ENCODE measurements around the gene LRRC3.

Gene LRRC3

DNA sequence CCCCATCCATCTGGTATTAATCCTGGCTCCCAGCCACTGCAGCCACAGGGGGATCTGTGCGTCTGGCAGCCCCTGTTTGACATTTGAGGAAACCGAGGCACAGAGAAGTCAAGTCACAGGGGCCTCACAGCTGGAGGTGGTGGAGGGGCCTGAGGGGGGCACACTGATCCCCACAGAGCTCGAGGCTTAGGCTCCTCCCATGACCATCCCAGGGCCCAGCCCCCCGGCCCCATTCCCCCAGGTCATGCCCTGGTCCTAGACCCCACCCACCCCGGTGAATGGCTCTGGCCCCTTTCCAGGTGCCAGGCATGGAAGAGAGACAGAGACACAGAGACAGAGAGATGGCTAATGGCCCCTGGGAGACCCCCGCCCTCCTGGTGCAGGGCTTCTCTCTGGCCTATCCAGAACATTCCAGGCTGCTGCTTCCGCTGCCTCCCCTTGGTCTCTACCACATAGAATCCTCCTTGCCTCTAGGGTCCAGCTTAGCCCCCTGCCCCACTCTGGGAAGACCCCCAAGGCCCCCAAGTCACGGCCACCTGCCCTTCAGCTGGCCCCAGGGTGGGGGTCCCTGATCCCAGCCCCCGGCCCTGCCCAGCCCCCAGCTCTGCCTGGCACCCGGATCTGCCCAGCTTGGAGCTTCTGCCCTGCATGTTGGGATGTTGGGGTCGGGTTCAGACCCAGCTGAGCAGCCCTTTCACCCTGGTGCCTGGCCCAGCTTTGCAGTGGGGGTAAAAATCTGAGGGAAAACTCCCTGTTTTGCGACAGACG lies 29.2 kb upstream of the LRRC3 start:
- H3K4me3 ChIP-seq (ENCODE audit: low read depth in 1 of 2, low read length in 2 of 2): no peak overlapping the region
- peaks cover 5 to 6% of the 10 kb centered on the region in 2 donors for H3K9me3 ChIP-seq (ENCODE audit: control insufficient read depth in 1 of 2, low read length in 2 of 2)
- no peaks in the 10 kb centered on the region for H3K36me3 ChIP-seq (ENCODE audit: control insufficient read depth in 1 of 2, insufficient read depth in 2 of 2, low read length in 2 of 2)
- H3K4me1 ChIP-seq (ENCODE audit: control insufficient read depth in 1 of 2, insufficient read depth in 2 of 2, low read length in 2 of 2): no peaks in the 10 kb centered on the region
- H3K27me3 ChIP-seq (ENCODE audit: low read depth, low read length): no peaks in the 10 kb centered on the region
- no peak overlapping the region for H3K27ac ChIP-seq (ENCODE audit: low read length)

DNA sequence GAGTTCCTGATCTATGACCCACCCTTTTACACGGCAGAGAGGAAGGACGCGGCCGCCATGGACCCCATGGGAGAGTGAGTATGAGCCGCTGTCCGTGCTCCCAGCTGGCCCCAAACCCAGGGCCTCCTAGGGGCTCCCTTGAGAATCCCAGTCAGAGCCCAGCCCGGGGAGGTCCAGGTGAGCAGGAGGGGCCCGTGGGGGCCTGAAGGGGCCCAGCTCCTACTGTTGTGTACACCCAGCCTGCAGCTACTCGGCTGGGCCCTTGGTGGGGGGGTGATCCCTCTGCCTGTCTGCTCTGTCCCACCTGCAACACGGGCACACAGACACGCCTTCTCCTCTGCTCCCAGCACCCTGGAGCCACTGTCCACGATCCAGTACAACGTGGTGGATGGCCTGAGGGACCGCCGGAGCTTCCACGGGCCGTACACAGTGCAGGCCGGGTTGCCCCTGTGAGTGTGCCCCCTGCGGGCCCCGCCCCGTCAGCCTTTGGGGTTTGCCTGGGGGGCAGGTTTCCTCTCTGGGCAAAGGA lies 28.6 kb upstream of the LRRC3 start:
- no peak overlapping the region for H3K27ac ChIP-seq (ENCODE audit: low read length)
- no peaks in the 10 kb centered on the region for H3K27me3 ChIP-seq (ENCODE audit: low read depth, low read length)
- peaks cover 5 to 6% of the 10 kb centered on the region in 2 donors for H3K9me3 ChIP-seq (ENCODE audit: control insufficient read depth in 1 of 2, low read length in 2 of 2)
- no peaks in the 10 kb centered on the region for H3K36me3 ChIP-seq (ENCODE audit: control insufficient read depth in 1 of 2, insufficient read depth in 2 of 2, low read length in 2 of 2)
- no peak overlapping the region for H3K4me3 ChIP-seq (ENCODE audit: low read depth in 1 of 2, low read length in 2 of 2)
- no peaks in the 10 kb centered on the region for H3K4me1 ChIP-seq (ENCODE audit: control insufficient read depth in 1 of 2, insufficient read depth in 2 of 2, low read length in 2 of 2)

DNA sequence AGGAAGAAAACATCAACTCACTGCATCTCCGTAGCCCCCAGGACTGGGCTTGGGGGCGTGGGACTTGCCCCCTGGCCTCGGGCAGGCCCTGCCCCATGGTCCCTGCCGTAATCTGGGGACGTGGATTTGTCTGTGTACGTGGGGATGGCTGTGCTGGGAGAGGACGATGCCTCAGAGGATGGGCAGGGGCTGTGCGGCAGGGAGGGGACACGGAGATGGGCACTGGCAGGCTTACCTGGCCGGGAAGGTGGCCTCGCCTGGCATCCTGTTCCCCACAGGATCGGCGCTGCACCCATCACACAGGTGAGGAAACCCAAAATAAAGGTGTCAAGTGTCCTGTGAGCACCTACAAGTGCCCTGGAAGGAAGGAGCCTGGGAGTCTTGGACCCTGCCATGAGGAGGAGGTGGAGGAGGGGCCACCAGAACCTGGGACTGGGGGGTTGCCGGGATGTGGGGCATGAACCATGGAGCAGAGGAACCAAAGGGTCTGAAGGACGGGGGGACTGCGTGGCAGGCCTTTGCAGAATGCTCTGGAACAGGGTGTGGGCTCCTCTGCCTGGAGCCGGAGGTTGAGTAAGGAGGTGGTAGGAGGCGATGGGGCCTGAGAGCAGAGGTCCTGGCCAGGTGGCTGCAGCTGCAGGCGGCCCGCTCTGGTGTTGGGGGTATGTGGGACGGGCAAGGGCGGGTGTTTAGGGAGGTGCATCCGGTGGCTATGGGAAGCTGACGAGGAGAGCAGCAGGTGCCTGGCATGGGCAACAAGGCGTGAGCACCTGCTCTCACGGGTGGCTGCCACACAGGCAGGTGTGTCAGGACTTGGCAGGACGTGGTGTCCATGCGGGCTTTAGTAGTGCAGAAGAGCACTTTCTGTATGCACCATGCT lies 27.8 kb upstream of the LRRC3 start:
- peaks cover 5 to 6% of the 10 kb centered on the region in 2 donors for H3K9me3 ChIP-seq (ENCODE audit: control insufficient read depth in 1 of 2, low read length in 2 of 2)
- H3K27me3 ChIP-seq (ENCODE audit: low read depth, low read length): no peaks in the 10 kb centered on the region
- no peaks in the 10 kb centered on the region for H3K36me3 ChIP-seq (ENCODE audit: control insufficient read depth in 1 of 2, insufficient read depth in 2 of 2, low read length in 2 of 2)
- H3K27ac ChIP-seq (ENCODE audit: low read length): no peak overlapping the region
- H3K4me1 ChIP-seq (ENCODE audit: control insufficient read depth in 1 of 2, insufficient read depth in 2 of 2, low read length in 2 of 2): no peaks in the 10 kb centered on the region
- H3K4me3 ChIP-seq (ENCODE audit: low read depth in 1 of 2, low read length in 2 of 2): no peak overlapping the region

DNA sequence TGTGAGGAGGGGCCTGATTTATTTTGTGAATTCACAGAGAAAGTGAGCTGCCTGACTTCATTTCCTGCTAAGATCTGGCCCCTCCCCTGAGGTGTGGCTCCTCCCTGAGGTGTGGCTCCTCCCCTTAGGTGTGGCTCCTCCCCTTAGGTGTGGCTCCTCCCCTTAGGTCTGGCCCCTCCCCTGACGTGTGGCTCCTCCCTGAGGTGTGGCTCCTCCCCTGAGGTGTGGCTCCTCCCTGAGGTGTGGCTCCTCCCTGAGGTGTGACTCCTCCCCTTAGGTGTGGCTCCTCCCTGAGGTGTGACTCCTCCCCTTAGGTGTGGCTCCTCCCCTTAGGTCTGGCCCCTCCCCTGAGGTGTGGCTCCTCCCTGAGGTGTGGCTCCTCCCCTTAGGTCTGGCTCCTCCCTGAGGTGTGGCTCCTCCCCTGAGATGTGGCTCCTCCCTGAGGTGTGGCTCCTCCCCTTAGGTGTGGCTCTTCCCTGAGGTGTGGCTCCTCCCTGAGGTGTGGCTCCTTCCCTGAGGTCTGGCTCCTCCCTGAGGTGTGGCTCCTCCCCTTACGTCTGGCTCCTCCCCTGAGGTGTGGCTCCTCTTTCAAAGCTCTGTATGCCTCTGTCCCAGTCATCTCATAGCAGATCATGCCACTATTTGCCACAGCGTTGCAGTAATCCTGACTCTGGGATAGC lies 26.9 kb upstream of the LRRC3 start:
- Histone ChIP-seq H3K4me1 (ENCODE audit: control insufficient read depth in 1 of 2, insufficient read depth in 2 of 2, low read length in 2 of 2) (no peaks in the 10 kb centered on the region), H3K9me3 (ENCODE audit: control insufficient read depth in 1 of 2, low read length in 2 of 2) (peaks cover 5 to 6% of the 10 kb centered on the region in 2 donors), H3K36me3 (ENCODE audit: control insufficient read depth in 1 of 2, insufficient read depth in 2 of 2, low read length in 2 of 2) (no peaks in the 10 kb centered on the region), H3K27ac (ENCODE audit: low read length) (no peak overlapping the region), H3K27me3 (ENCODE audit: low read depth, low read length) (no peaks in the 10 kb centered on the region), H3K4me3 (ENCODE audit: low read depth in 1 of 2, low read length in 2 of 2) (no peak overlapping the region)

DNA sequence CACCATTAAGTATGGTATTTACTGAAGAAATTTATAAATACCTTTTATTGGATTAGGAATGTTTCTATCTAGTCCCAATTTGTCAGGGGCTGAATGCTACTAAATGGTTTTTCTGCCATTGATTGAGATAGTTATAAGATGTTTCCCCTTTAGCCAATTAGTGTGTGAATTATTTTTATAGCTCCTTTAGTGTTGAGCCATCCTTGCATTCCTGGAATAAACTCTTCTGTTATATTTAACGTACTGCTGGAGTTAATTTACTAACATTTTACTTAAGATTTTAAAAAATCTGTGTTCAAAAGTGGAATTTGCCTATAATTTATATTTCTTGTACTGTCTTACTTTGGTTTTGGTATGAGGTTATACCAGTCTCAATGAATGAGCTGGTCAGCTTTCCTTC lies 25.4 kb upstream of the LRRC3 start:
- Histone ChIP-seq H3K4me3 (ENCODE audit: low read depth in 1 of 2, low read length in 2 of 2) (no peak overlapping the region), H3K27me3 (ENCODE audit: low read depth, low read length) (no peaks in the 10 kb centered on the region), H3K4me1 (ENCODE audit: control insufficient read depth in 1 of 2, insufficient read depth in 2 of 2, low read length in 2 of 2) (no peaks in the 10 kb centered on the region), H3K9me3 (ENCODE audit: control insufficient read depth in 1 of 2, low read length in 2 of 2) (peaks cover 5 to 6% of the 10 kb centered on the region in 2 donors), H3K36me3 (ENCODE audit: control insufficient read depth in 1 of 2, insufficient read depth in 2 of 2, low read length in 2 of 2) (no peaks in the 10 kb centered on the region), H3K27ac (ENCODE audit: low read length) (no peak overlapping the region)

DNA sequence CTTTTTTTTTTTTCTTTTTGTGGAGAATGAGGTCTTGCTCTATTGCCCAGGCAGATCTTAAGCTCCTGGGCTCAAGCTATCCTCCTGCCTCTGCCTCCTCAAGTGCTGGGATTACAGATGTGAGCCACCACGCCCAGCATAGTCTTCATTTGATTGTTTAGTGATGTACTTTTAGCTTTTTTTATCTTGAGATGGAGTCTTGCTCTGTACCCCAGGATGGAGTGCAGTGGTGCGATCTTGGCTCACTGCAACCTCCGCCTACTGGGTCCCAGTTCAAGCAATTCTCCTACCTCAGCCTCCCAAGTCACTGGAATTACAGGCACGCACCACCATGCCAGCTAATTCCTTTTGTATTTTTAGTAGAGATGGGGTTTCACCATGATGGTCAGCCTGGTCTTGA lies 24.0 kb upstream of the LRRC3 start:
- Histone ChIP-seq H3K4me3 (ENCODE audit: low read depth in 1 of 2, low read length in 2 of 2) (no peak overlapping the region), H3K9me3 (ENCODE audit: control insufficient read depth in 1 of 2, low read length in 2 of 2) (peaks cover 5 to 6% of the 10 kb centered on the region in 2 donors), H3K27me3 (ENCODE audit: low read depth, low read length) (no peaks in the 10 kb centered on the region), H3K36me3 (ENCODE audit: control insufficient read depth in 1 of 2, insufficient read depth in 2 of 2, low read length in 2 of 2) (no peaks in the 10 kb centered on the region), H3K27ac (ENCODE audit: low read length) (no peak overlapping the region), H3K4me1 (ENCODE audit: control insufficient read depth in 1 of 2, insufficient read depth in 2 of 2, low read length in 2 of 2) (no peaks in the 10 kb centered on the region)

DNA sequence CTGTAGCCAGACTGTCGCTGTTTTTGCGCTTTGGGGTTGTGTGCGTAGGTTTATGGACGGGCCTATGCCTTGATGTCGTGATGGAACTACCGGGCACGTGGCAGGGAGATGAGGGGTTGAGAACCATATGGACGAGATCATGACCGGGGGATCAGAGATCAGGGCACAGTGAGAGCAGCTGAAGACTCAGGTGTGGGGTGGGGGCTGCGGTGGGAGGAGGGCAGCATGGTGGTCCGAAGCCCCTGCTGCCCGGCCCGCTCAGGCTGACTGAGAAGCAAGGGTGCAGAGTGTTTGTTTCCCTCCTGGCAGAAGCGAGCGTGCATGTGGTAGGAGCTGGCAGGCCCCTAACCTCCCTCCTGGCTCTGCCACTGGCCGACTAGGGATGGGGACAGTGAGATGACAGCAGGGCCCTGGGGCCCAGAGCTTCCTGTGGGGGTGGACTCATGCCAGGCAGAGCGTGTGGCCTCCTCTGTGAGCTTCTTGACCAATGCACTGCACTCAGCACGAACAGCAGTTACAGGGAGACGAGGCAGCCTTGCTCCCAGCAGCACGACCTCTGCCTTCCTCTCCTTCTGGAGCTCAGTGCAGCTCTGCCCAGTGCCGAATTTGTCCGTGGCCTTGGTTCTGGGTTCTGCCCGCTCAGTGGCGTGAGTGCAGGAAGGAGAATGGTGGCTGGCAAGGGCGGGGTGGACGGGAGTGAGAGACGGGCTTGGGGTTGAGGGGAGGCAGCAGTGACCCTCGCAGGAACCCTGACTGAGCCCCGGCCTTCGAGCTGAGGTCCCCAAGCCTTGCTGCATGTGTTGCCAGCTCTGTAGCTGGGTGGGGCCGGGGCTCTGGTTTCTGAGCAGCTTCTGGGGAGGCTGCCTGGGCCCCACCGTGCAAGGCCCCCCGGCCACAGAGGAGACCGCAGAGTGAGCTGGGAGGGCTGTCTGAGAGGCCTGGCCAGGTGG lies 22.2 kb upstream of the LRRC3 start:
- H3K4me3 ChIP-seq (ENCODE audit: low read depth in 1 of 2, low read length in 2 of 2): no peak overlapping the region

DNA sequence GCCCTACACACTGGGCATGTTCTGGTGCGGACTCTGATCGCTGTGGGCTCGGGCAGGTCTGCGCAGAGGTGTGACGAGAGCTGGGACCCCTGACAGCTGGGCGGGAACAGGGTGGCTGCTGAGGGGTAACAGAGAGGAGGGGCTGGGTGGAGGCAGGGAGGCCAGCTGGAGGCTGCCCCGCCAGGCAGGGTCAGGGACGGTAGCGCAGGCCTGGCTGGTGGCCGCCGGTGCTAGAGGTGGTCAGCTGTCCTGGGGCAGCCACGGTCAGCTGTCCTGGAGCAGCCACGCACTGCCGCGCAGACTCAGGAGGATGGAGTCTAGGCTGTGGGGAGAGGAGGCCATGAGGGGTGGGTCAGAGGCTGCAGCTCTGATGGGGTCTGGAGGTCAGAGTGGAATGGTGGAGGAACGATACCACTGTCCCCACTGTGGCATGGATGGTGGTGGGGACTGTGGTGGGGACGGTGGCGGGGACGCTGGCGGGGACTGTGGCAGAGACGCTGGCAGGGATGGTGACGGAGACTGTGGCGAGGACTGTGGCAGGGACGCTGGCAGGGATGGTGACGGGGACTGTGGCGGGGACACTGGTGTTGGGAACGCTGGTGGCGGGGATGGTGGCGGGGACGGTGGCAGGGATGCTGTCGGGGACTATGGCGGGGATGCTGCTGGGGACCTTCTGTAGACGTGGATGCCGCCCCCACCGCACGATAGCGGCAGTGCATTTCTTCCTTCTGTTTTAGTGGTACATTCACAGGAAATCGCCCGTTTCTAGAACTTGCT lies 21.3 kb upstream of the LRRC3 start:
- Histone ChIP-seq H3K4me1 (ENCODE audit: control insufficient read depth in 1 of 2, insufficient read depth in 2 of 2, low read length in 2 of 2) (peaks cover 0 to 12% of the 10 kb centered on the region in 2 donors), H3K4me3 (ENCODE audit: low read depth in 1 of 2, low read length in 2 of 2) (no peak overlapping the region), H3K9me3 (ENCODE audit: control insufficient read depth in 1 of 2, low read length in 2 of 2) (peaks cover 0 to 6% of the 10 kb centered on the region in 2 donors), H3K36me3 (ENCODE audit: control insufficient read depth in 1 of 2, insufficient read depth in 2 of 2, low read length in 2 of 2) (no peaks in the 10 kb centered on the region), H3K27me3 (ENCODE audit: low read depth, low read length) (no peaks in the 10 kb centered on the region), H3K27ac (ENCODE audit: low read length) (no peak overlapping the region)

More for the DNA sequence above, 22.2 kb upstream of the LRRC3 start:
- Histone ChIP-seq H3K36me3 (ENCODE audit: control insufficient read depth in 1 of 2, insufficient read depth in 2 of 2, low read length in 2 of 2) (no peaks in the 10 kb centered on the region), H3K27me3 (ENCODE audit: low read depth, low read length) (no peaks in the 10 kb centered on the region), H3K9me3 (ENCODE audit: control insufficient read depth in 1 of 2, low read length in 2 of 2) (peaks cover 5 to 6% of the 10 kb centered on the region in 2 donors), H3K4me1 (ENCODE audit: control insufficient read depth in 1 of 2, insufficient read depth in 2 of 2, low read length in 2 of 2) (peaks cover 0 to 7% of the 10 kb centered on the region in 2 donors), H3K27ac (ENCODE audit: low read length) (no peak overlapping the region)

DNA sequence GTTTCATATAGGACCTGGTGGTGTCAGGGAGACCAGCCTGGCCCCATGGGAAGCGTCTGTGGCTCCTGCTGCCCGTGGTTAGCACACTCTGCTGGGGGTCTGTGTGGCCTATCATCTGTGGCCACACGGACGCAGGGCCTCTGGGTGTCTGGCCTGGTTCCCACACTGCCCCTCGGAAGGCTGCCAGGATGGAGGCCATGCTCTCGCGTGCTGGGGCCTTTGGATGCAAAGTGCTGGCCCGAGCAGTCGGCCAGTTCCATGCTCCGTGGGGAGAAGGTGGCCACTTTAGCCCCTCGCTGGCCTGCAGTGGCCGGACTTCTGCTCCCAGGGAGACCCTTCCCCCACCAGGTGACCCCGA lies 20.8 kb upstream of the LRRC3 start:
- Histone ChIP-seq H3K27ac (ENCODE audit: low read length) (no peak overlapping the region), H3K4me3 (ENCODE audit: low read depth in 1 of 2, low read length in 2 of 2) (no peak overlapping the region), H3K27me3 (ENCODE audit: low read depth, low read length) (no peaks in the 10 kb centered on the region), H3K9me3 (ENCODE audit: control insufficient read depth in 1 of 2, low read length in 2 of 2) (peaks cover 0 to 6% of the 10 kb centered on the region in 2 donors), H3K4me1 (ENCODE audit: control insufficient read depth in 1 of 2, insufficient read depth in 2 of 2, low read length in 2 of 2) (peaks cover 0 to 17% of the 10 kb centered on the region in 2 donors), H3K36me3 (ENCODE audit: control insufficient read depth in 1 of 2, insufficient read depth in 2 of 2, low read length in 2 of 2) (no peaks in the 10 kb centered on the region)

All from muscle layer of duodenum (tissue), 2 donors.